CD4-positive, alpha-beta T cell treated with Interleukin-15 for 1 hour (primary cell): ENCODE measurements around the gene CCSER1.
"Not testable (repeated sequence)": the region's sequence is repeated elsewhere in the genome, so short reads cannot be mapped to it uniquely, and the experiment has no call there.

Experiments
- DNase-seq: peaks from one replicate; pipeline ENCODE4 v3.0.0-alpha.2; 2020

Gene CCSER1

DNA sequence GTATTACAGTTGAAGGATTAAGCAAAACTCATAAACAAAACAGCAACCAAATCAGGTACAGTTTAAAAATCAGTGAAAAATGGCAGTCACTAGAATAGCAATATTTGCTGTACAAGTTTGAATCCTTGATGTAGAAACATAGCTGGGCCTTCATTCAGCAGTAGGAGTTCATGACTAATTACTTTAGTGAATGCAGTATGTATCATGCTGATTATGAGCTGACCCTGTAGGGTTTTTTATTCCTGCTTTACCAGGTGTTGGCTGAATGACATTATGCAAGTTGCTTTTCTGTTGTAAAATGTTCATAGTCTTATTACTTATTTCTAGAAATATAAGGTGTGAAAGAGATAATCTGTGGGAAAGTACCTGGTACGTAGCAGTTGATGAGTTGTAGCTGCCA lies 179.6 kb downstream of the CCSER1 start:
- DNase-seq = no peak

DNA sequence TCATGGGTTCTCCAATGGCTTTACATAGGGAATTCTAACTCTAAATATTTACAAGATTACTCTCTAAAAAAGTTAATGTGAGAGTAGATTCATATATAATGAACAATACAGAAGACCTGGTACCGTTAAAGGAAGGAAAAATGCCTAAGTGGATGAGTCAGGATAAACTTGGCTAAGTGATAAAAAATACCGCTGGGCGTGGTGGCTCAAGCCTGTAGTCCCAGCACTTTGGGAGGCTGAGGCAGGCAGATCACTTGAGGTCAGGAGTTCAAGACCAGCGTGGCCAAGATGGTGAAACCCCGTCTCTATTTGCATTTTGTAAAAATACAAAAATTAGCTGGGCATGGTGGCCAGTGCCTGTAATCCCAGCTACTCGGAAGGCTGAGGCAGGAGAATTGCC lies 189.9 kb downstream of the CCSER1 start:
- not testable (repeated sequence) for DNase-seq

DNA sequence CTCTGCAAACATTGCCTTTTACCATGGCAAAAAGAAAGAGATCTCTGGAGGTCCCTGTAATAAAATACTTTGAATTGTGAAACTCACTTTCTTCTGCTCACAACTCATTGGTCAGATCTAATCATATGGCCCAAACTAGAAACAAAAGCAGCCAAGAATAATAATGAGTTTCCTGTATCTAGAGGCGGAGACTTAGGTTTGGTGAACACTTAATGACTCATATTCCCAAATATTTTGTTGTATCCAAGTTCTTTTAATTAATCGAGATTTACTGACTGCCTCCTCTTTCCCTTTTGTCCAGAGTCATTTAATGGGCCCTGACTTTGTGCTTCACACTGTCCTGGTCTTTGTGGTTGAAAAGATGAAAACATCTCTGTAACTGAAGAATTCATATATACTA lies 190.6 kb downstream of the CCSER1 start:
- DNase-seq = no peak

DNA sequence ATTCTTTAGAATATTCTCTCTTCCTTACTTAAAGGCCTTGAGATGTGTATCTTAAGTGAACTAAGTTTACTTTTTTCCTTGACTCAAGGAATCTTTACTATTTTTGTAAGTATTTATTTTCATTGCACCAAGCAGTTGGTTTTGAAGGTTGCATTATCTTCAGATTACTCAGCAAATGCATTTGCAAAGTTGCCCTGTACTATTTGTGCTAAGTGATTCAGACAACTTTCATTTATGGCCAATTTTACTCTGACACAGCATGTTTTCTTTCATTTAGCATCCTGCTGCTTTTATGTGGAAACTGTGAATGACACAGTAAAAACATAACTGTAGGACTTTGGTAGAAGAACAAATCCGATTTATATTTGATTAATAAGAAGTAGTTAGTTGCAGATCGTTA lies 191.0 kb downstream of the CCSER1 start:
- DNase-seq = no peak

DNA sequence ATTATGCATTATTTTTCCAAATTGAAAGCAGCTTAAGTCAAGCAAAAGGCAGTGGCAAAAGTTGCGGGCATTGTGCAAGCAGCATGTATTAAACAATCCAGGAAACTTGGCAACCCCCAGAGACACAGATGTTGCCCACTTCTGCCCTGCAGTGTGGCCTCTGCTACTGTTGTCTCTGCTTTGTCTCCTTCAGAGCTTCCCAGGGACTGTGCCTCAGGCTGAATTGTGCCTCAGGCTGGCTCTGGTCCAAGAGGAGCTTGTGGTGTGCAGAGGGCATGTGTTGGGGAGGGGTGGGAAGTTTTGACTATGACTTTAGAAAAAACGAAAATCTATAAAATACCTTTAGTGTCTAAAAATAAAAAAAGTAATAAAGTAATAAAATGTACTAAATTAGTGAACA lies 201.4 kb downstream of the CCSER1 start:
- DNase-seq = no peak

DNA sequence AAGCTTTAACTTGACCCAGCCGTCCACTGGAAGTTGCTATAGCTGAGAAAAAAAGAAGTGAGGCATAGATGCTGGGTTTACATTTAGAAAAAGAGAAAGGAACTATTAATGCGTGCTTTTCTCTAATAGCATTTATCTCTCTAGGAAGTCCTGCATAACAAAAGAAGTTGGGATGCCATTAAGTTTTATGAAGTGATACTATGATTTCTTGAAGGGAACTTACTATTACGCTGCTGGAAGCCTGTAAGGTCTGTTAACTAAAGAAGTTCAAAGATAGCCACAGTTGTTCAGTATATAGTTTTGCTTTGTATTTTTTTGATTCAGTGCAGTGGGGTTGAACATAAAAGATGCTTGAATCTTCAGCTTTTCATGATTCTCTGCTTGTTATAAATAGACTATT lies 203.4 kb downstream of the CCSER1 start:
- DNase-seq = no peak

DNA sequence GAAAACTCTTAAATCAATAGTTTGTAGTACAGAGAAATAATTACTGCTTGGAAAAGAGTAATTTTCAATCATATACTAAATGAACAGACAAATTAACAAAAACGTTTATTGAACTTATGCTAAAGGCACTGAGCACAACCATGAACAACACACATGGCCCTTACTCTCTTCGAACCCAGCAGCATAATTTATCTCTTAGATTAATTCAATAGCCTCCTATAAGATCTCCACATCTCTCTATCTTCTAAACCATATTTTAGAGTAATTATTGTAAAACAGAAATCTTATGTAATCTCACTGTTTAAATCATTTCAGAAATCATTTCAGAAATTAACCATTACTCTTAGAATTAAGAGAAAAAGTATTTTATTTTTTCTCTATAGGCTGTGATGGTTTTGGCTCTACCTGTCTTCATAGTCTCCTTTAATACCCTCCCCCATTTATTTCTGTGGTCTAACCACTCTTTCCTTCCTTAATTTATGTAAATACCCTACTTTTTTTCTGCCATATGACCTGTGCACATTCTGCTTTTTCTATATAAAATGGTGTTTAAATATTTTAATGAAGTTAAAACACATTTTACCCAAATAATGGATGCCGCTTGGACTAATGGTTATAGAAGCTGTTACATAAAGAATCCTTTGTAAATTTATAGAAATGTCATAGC lies 218.5 kb downstream of the CCSER1 start:
- DNase-seq = no peak

DNA sequence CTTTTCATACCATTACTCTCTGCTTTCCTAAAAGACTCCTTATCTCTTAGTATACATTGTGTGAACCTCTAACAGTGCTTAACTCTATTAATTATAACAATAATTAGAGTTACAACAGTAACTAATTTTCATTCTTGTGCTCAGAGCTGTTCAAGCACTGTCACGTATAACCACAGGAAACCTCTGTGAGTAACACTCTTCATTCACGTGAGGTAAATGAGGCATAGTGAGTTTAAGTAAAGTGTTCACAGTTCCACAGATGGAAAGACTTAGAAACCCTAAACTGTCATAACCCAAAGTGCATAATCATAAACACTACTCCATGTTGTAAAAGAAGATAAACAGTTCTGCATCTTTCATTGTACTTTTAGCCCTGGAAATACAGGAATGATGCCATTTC lies 222.4 kb downstream of the CCSER1 start:
- DNase-seq = no peak

DNA sequence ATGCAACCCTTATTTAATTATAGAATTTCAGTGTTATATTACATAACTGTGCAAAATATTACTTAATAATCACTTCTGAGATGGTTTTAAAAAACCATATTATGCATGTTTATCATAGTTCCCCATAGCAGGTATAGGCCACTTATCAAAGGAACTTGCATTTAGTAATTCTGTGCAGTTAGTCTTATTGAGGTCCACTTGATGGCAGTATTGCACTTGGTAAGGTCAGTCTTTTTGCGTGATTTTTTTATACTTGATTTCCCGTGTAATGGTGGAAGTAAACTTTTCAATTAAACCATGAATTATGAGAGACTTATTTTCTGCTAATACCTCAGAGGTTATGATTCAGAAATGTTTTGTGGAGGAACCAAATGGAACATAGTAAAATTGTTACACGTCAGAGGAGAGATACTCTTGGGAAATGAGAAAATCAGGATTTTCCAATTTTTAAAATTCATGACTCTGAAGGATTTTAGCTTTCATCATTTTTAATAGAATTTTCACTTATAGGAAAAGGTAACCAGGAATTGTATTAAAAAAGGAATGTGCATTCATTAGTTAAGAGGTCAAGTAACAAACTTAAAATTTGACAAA lies 230.0 kb downstream of the CCSER1 start:
- no peak for DNase-seq

DNA sequence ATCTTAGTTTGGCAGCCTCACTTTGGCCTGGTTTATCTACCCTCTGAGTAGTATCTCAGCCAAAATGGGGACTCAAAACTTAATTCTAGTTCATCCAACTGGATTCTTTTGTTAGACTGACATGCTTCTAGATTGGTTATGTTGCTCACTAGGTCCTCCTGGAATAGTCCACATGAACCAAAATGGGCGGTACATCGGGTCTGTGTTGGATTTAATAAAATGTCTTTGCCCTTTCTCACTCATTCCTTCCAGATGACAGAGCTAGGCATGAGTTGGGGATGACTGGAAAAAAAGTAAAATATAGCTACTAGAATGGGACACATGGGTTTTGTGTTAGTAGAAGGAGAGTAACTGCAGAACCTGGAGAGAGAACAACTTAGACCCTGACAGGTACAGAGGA lies 247.9 kb downstream of the CCSER1 start:
- DNase-seq = no peak

DNA sequence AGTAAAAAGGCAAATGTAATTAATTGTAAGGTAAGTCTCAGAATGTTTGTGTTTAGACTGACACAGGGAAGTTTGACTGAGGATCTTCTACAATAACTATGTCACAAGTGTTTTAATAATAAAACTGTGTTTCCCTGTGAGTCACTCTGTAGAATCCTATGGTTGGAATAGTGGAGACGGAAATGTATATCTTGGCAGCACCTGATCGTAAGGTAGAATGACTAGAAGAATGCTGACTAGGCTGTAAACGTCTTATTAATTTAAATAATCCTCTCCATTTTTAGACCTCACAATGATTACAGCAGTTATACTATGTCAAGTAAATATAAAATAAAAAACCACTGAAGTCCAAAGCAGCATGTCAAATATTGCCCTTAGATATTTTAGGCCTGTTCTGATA lies 266.0 kb downstream of the CCSER1 start:
- no peak for DNase-seq

DNA sequence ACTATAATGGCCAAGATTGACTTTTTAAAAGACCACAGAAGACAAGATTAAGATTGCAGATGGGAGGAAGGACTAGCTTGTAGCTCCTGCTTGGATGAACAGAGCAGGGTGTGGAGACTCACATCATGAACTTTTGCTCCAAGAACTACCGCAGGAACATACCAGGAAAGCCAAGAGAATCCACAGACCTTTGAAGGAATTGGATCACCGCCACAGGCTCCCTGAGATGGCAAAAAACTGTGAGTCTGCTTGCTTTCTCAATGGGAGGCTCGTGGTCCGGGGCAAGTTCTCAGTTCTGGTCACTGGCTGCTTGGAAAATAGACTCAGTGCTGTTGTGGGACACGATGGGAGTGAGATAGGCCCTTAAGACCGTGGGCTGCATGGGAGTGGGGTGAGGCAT lies 276.6 kb downstream of the CCSER1 start:
- DNase-seq = no peak

DNA sequence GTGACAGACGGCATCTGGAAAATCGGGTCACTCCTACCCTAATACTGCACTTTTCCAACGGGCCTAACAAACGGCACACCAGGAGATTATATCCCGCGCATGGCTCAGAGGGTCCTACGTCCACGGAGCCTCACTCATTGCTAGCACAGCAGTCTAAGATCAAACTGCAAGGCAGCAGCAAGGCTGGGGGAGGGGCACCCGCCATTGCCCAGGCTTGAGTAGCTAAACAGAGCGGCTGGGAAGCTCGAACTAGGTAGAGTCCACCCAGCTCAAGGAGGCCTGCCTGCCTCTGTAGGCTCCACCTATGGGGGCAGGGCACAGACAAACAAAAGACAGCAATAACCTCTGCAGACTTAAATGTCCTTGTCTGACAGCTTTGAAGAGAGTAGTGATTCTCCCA lies 280.7 kb downstream of the CCSER1 start:
- not testable (repeated sequence) for DNase-seq

DNA sequence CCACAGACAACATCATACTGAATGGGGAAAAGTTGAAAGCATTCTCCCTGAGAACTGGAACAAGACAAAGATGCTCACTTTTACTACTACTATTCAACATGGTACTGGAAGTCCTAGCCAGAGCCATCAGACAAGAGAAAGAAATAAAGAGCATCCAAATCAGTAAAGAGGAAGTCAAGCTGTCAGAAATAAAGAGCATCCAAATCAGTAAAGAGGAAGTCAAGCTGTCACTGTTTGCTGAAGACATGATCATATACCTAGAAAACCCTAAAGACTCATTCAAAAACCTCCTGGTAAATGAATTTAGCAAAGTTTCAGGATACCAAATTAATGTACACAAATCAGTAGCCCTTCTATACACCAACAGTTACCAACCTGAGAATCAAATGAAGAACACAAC lies 285.6 kb downstream of the CCSER1 start:
- not testable (repeated sequence) for DNase-seq

DNA sequence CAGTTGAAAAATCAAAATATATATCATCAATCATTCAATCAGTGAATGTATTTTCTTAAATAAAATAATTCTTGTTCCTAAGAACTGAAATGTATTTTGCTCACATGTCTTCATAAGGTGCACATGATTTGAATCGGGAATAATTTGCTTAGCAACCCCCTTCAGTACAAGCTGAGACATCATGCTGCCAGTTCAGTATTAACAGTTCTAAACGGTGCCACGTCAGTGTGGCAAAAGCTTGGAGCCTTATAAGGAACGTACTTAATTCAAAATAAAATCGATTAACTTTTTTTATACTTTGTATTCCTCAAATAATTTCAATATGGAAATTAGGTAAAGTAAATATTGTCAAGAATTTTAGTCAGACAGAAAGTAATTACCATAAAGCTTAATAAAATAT lies 287.9 kb downstream of the CCSER1 start:
- DNase-seq = no peak

DNA sequence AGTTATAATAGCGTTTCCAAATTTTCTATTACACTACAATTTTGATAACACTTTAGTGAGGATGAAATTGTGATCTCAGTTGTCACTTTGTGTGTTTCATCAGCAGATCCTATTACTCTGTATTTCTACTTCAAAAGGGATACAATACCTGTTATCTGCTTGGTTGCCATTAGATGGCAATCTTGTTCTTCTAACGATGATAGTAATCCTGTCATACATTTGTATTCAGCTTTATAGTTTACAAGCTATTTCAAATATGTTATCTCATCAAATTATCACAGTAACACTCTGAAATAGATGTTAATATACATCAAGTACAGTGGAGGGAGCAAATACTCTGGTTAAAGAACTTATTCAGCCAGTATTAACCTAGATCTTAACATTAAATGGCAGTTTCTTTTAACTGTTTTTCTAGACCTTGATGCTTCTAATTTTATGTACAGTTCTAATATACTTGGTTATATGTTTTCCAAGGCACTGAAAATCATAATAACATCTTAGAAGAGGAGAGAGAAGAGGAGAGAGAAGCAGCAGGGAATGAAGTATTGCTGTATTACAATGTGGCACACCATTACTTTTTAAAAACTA lies 292.0 kb downstream of the CCSER1 start:
- DNase-seq = no peak

DNA sequence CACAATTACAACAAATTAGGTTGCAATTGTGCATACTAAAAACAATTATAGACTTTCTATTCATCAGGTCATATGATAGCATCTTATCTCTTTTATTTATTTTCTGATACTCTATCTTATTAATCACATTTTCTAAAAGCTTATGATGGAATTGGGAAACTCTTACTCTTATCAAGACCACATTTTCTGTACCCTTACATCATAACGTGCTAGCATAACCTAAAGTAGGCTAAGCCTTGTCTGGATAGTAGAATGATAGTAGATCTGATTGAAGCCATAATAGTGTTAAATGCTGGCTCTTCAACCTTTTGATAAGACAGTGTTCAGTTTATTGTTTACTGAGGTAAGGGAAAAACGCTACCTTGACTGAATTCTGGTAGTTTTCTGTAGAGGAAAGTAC lies 294.0 kb downstream of the CCSER1 start:
- no peak for DNase-seq

DNA sequence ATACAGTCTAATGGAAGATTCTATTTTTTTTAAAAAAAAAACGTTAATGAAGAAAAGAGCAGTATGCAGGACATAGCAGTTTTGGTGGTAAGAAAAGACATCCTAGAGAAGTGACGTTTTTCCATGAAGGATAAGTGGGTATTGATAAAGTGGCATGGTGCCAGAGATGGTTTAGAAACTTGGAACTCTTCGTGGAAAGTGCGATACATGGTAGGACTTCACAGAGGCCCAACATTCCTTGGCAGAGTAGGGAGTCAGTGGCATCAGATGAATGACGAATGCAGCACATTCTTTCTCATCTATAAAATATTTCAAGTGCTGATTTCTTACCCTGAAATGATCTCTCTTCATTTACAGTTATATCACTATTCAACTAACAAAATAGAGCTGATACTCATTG lies 298.7 kb downstream of the CCSER1 start:
- no peak for DNase-seq

DNA sequence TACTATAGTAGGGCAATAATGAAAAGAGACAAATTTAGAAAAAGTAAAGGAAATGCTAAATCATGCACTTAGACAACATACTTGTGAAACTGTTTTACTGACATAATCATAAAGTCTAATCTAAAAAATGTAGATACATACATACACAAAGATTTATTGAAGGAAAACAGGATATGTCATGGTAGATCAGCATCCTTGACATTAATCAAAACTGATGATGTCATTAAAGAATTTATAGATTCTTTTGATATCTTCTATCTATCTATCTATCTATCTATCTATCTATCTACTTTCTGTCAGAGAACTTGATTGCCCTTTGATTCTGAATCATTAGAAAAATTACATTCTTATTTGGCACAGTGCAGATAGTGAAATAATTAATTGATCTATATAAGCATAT lies 311.3 kb downstream of the CCSER1 start:
- no peak for DNase-seq

DNA sequence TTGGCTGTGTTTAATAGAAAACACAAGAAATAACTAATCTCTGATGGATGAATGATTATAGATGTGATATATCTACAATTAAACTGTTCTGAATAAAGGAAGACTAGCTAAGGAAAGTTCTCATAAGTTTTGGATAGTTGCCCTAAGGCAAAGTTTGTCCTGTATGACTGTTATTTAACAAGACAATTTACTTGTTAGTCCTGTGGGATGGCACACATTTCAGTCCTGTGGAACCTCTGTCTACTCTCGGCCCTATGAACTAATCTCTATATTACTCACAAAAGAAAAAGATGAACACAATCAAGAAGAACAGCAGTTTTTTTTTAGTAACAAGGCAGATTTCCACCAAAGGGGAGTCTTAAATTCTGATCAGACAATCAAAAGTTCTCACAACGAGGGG lies 314.6 kb downstream of the CCSER1 start:
- DNase-seq = no peak

DNA sequence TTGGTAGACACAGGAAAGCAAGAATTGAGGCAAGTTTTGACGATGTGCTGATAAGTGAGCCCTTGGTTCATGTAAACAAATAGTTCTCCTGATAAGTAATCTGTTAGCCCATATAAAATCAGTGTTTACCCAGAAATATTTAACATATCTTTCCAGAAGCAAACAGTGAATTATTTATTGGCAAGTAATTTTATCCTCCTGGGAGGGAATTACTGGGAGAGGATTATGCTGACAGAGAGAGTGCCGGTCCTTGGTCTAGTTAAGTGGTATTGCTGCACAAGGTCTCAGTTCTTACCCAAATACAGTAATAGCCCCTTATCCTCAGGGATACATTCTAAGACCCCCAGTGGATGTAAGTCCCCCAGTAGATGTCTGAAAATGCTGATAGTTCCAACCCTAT lies 315.4 kb downstream of the CCSER1 start:
- no peak for DNase-seq

DNA sequence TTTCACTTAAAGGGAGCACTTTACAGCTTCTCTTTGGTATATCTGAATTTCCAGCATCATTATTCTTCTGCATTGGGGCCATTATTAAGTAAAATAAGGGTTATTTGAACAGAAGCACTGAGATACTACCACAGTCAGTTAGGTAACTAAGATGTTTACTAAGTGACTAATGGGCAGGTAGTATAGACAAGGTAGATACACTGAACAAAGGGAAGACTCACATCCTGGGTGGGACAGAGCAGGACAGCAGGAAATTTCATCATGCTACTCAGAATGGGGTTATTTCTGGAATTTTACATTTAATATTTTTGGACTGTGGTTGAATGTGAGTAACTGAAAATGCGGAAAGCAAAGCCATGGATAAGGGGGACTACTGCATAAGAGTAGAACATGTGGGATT lies 316.0 kb downstream of the CCSER1 start:
- no peak for DNase-seq

DNA sequence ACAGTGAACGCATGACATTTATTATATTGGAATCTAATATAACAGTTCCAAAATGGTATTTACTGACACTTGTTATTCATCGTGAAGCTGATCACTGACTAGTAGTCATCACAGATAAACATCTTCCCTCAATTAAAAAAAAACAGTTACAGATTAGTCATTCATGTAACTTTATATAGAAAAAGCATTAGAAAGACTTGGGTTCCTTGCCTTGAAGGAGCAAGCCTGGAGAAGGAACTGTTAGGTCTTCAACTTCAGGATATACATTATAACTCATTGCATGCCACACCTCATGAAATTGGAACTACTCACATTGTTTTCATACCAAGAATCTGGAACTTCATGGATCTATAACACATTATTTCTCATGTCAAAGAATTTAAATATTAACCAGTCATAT lies 317.7 kb downstream of the CCSER1 start:
- DNase-seq = no peak

DNA sequence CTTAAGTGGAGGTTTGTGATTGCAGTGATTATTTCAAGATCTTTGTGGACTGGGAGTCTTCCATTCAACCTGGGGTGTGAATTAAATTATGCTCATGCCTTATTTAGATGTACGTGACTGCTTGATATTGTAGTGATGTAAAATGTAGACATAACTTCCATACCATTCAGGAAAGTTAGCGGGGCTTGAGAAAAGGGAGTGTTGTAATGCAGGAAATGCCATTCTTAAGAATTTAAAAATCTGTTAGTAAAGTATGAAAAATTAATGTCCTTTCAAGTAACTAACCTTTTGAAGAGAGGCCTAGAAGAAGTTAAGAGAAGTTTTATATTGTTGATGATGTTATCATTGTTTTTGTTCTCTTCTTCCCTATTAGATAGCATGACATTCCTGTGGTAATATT lies 318.2 kb downstream of the CCSER1 start:
- DNase-seq = no peak

DNA sequence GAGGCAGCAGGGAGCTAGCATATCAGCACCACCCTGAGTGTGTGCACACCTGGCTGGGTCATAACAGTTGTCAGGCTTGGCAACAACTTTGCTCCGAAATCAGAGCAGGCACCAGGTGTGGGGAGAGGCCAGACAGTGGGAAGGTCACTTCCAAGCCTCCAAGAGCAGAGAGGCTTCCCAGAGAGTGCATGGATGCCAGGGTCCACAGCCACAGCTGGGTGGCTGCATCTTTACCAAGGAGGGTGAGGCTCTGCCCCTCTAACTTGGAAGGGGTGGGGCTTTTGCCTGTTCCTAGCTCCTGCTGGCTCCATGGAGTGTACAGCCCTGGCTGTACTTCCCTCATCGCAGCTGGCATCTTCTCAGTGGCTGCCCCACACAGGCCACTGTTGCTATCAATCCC lies 322.4 kb downstream of the CCSER1 start:
- no peak for DNase-seq
